ENCODE results near the gene PIGH. TPM values are rescaled to one million over a fixed set of nuclear protein-coding genes. Genes with fewer than 3 reads are reported as not detected.
"Not testable (repeated sequence)": the region's sequence is repeated elsewhere in the genome, so short reads cannot be mapped to it uniquely, and the experiment has no call there.

The PIGH gene
- total RNA-seq, 1 donor from 2014 or later, result 20.9 TPM

DNA sequence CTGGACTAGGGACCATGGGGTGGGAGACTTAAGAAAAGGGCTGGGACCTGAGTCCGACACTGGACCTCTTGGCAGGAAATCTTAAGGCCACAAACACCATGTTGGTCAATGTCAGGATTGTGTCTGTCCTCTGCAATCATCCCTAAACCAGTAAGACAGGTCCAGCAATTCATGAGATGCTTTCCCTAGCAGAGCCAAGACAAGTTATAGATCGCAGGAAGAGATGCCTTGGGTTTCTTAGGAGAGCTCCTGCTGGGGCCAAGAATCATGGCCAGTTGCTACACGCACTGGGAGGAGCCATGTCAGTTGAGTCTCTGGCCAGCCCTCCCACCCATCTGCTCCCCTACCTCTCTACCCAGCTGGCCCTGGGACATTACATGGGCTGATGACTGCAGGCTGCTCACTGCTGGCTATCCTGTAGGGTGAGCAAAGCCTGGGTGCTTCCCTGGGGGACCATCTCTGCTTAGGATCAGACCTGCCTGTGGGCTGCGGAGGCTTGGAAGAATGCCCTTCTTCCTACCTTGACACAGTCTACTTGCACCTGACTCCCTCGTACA is 52.8 kb downstream of the PIGH start:
- Histone ChIP-seq H3K4me1 (no peaks in the 10 kb centered on the region), H3K9me3 (no peaks in the 10 kb centered on the region), H3K27ac (no peak overlapping the region), H3K36me3 (no peaks in the 10 kb centered on the region), H3K27me3 (no peaks in the 10 kb centered on the region), H3K4me3 (no peak overlapping the region)
- DNase-seq (ENCODE audit: low spot score in 2 of 2), result no peak
- no peak for TF ChIP-seq CTCF (IDR thresholded peaks at IDR 0.05)
- intact Hi-C loops (cut with DNase I), result no loop called here

GRCh38 chr14:67544590-67544989 is 55.5 kb downstream of the PIGH start:
- Histone ChIP-seq H3K27ac (no peak overlapping the region), H3K9me3 (no peaks in the 10 kb centered on the region), H3K36me3 (no peaks in the 10 kb centered on the region), H3K4me3 (no peak overlapping the region), H3K27me3 (no peaks in the 10 kb centered on the region), H3K4me1 (no peaks in the 10 kb centered on the region)
- no peak for TF ChIP-seq CTCF (IDR thresholded peaks at IDR 0.05)
- intact Hi-C loops (cut with DNase I), result no loop called here
- no peak for DNase-seq (ENCODE audit: low spot score in 2 of 2)

DNA sequence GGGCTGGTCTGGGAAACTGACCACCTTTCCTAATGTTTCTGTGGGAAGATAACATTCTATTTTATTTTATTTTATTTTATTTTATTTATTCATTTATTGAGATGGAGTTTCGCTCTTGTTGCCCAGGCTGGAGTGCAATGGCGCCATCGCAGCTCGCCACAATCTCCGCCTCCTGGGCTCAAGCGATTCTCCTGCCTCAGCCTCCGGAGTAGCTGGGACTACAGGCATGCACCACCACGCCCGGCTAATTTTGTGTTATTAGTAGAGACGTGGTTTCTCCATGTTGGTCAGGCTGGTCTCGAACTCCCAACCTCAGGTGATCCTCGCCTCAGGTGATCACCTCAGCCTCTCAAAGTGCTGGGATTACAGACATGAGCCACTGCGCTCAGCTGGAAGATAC is 57.4 kb downstream of the PIGH start:
- H3K36me3 ChIP-seq; H3K4me1 ChIP-seq; H3K9me3 ChIP-seq; DNase-seq (ENCODE audit: low spot score in 2 of 2); intact Hi-C loops (cut with DNase I); H3K27ac ChIP-seq; H3K4me3 ChIP-seq; H3K27me3 ChIP-seq: not testable (repeated sequence)

GRCh38 chr14:67541448-67542387 is 58.4 kb downstream of the PIGH start:
- Histone ChIP-seq H3K36me3 (no peaks in the 10 kb centered on the region), H3K9me3 (no peaks in the 10 kb centered on the region), H3K4me3 (no peak overlapping the region), H3K4me1 (no peaks in the 10 kb centered on the region), H3K27ac (no peak overlapping the region), H3K27me3 (no peaks in the 10 kb centered on the region)
- no peak for DNase-seq (ENCODE audit: low spot score in 2 of 2)
- intact Hi-C loops (cut with DNase I), result no loop called here
- no peak for TF ChIP-seq CTCF (IDR thresholded peaks at IDR 0.05)

Other genes starting within 250 kb of the PIGH start
- 27.6 TPM for gene ATP6V1D, start 240.5 kb downstream of the PIGH start, total RNA-seq
- 55.1 TPM for gene EIF2S1, start 239.9 kb downstream of the PIGH start, total RNA-seq
- 0.53 TPM for gene PLEK2, start 188.1 kb downstream of the PIGH start, total RNA-seq
- gene TMEM229B, start 111.5 kb downstream of the PIGH start, total RNA-seq, result 5.5 TPM
- 15.0 TPM for gene PLEKHH1, start 67.0 kb downstream of the PIGH start, total RNA-seq
- gene ARG2, start 19.7 kb upstream of the PIGH start, total RNA-seq, result 10.1 TPM
- 43.2 TPM for gene VTI1B, start 74.4 kb upstream of the PIGH start, total RNA-seq
- gene RDH11, start 95.5 kb upstream of the PIGH start, total RNA-seq, result 25.1 TPM
- gene RDH12, start 101.6 kb upstream of the PIGH start, total RNA-seq, result not detected
- 19.3 TPM for gene ZFYVE26, start 216.3 kb upstream of the PIGH start, total RNA-seq
- gene RAD51B, start 219.5 kb upstream of the PIGH start, total RNA-seq, result not detected

Measured in ascending aorta (tissue), 2 donors.